Uterus (tissue), 4 donors: ENCODE data around the gene ZNF574. TPM values are rescaled to one million over a fixed set of nuclear protein-coding genes. Genes with fewer than 3 reads are reported as not detected.

Experiments
- DNase-seq, 2 donors: peaks; one replicate each; pipeline ENCODE4 v3.0.0-alpha.2; 2019 to 2020
- H3K27ac ChIP-seq, 2 donors: fragments of 200-600 bp; sonication (generic); 1 replicate in 1 of 2; 2 replicates in 1 of 2; pipeline ENCODE4 v1.5.1; 2016 to 2018
- H3K27me3 ChIP-seq, 2 donors: fragments of 200-600 bp; sonication (generic); one replicate each; pipeline ENCODE4 v1.5.1; 2018 to 2019; ENCODE audit warnings: control low read depth in 1 of 2
- H3K36me3 ChIP-seq, 2 donors: fragments of 200-600 bp; sonication (generic); one replicate each; pipeline ENCODE4 v1.5.1; 2019; ENCODE audit warnings: control low read depth in 1 of 2
- H3K4me1 ChIP-seq, 2 donors: fragments of 200-600 bp; sonication (generic); one replicate each; pipeline ENCODE4 v1.5.1; 2018 to 2019; ENCODE audit warnings: control low read depth in 1 of 2
- H3K4me3 ChIP-seq, 2 donors: fragments of 200-600 bp; sonication (generic); 1 replicate in 1 of 2; 2 replicates in 1 of 2; pipeline ENCODE4 v1.5.1; 2018 to 2019; ENCODE audit warnings: mild to moderate bottlenecking in 1 of 2
- H3K9me3 ChIP-seq, 2 donors: fragments of 200-600 bp; sonication (generic); one replicate each; pipeline ENCODE4 v1.5.1; 2019; ENCODE audit warnings: control low read depth in 1 of 2
- POLR2A ChIP-seq, 2 donors: fragments of 450-650 bp; IDR thresholded peaks; one replicate each; pipeline ENCODE4 v1.6.1; 2016; ENCODE audit warnings: antibody characterized with exemption in 2 of 2, mild to moderate bottlenecking in 1 of 2, moderate library complexity in 1 of 2
- intact Hi-C: fragments of 100-400 bp; cut with DNase I; formaldehyde crosslinking; loops from one replicate; pipeline ENCODE4 v1.15.1; 2023; ENCODE audit warnings: low total_unique reads
- total RNA-seq, 4 donors: library from RNA; depleted of rRNA in 3 of 4; stranded (reverse); fragments of >200 nt in 3 of 4; gene quantifications; one replicate each; pipeline versions ENCODE4 v1.1.0 to v1.2.4, GENCODE V29; 2014 to 2023
- TF ChIP-seq, protein P1 (sequence below), 4 experiments: fragments of 200-600 bp in 2 of 4; fragments of 450-650 bp in 2 of 4; sonication (generic) in 2 of 4; IDR thresholded peaks; one replicate each; pipeline ENCODE4 v1.5.1; 2016 to 2019; ENCODE audit warnings: antibody characterized with exemption in 4 of 4, mild to moderate bottlenecking in 2 of 4, moderate library complexity in 1 of 4
- donor health status: DM: yes; HTN: yes; CAD: no.

The ZNF574 gene
- total RNA-seq, 4 donors from 2014 or later = 5.6 to 19.9 (median 14.1) TPM

DNA sequence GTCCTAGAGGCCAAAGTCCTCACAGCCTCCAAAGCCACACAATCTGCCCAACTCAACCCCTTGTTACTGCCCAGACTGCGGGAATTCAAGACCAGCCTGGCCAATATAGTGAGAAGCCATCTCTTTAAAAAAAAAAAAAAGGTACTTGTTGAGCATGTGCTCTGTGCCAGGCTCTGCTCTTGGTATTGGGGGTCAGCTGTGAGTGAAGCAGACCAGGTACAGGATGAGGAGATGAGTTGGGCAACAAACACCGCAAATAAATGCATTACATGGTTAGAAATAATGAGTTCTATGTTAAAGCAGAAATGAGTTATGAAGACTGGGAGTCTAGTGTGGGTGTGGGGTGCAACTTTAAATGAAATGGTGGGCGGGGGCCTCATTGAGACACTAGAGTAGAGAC is 15.8 kb upstream of the ZNF574 start:
- TF ChIP-seq, protein P1, sequence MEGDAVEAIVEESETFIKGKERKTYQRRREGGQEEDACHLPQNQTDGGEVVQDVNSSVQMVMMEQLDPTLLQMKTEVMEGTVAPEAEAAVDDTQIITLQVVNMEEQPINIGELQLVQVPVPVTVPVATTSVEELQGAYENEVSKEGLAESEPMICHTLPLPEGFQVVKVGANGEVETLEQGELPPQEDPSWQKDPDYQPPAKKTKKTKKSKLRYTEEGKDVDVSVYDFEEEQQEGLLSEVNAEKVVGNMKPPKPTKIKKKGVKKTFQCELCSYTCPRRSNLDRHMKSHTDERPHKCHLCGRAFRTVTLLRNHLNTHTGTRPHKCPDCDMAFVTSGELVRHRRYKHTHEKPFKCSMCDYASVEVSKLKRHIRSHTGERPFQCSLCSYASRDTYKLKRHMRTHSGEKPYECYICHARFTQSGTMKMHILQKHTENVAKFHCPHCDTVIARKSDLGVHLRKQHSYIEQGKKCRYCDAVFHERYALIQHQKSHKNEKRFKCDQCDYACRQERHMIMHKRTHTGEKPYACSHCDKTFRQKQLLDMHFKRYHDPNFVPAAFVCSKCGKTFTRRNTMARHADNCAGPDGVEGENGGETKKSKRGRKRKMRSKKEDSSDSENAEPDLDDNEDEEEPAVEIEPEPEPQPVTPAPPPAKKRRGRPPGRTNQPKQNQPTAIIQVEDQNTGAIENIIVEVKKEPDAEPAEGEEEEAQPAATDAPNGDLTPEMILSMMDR (IDR thresholded peaks at IDR 0.05) = no peak
- TF ChIP-seq POLR2A (IDR thresholded peaks at IDR 0.05) = no peak
- no peaks in the 10 kb centered on the region for H3K36me3 ChIP-seq
- H3K9me3 ChIP-seq = no peaks in the 10 kb centered on the region
- no peak for DNase-seq
- H3K4me3 ChIP-seq = no peak overlapping the region
- no peak overlapping the region for H3K27ac ChIP-seq
- H3K4me1 ChIP-seq = no peaks in the 10 kb centered on the region
- intact Hi-C loops = no loop called here
- no peaks in the 10 kb centered on the region for H3K27me3 ChIP-seq

DNA sequence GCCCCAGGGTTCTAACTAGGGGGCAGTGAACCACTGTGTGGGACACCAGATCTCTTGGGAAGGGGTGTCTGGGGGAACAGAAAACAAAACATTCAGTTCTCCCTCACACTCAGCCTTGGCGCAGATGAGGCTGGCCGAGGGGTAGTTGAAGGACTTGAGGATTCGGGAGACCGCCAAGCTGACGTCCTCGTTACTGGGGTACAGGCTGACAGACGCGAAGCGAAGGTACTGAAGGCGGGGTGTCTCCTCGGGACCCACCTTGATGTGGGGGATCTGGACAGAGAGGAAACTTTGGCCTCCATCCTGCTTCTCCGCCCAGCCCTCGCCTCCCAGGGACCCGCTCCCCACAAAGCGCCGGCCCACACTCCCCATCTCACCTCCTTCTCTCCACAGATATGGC is 13.6 kb upstream of the ZNF574 start:
- Histone ChIP-seq H3K4me3 (no peak overlapping the region), H3K9me3 (no peaks in the 10 kb centered on the region), H3K4me1 (no peaks in the 10 kb centered on the region), H3K36me3 (no peaks in the 10 kb centered on the region), H3K27ac (no peak overlapping the region), H3K27me3 (no peaks in the 10 kb centered on the region)
- intact Hi-C loops = no loop called here
- DNase-seq = no peak
- TF ChIP-seq, protein P1 (IDR thresholded peaks at IDR 0.05) = no peak
- no peak for TF ChIP-seq POLR2A (IDR thresholded peaks at IDR 0.05)

DNA sequence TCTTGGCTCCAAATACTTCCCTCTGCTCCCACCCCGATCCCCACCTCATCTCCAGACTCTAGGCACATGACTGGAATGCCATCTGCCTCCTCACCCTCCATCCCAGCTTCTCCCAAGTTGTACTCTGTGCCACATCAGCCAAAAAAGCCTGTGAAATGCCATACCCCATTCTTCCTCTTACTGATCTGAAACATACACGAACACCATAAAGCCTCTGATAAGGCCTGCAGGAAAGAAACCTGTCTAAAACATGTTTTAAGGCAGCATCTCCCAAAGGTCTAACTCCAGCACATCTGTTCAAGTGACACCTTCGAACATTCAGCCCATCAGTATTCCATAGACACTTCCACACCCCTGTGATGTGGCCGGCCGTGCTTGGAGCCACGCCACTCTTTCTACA is 11.5 kb upstream of the ZNF574 start:
- no peak overlapping the region for H3K27ac ChIP-seq
- H3K27me3 ChIP-seq = no peaks in the 10 kb centered on the region
- no peaks in the 10 kb centered on the region for H3K4me1 ChIP-seq
- no peak overlapping the region for H3K4me3 ChIP-seq
- H3K36me3 ChIP-seq = no peaks in the 10 kb centered on the region
- intact Hi-C loops = no loop called here
- no peak for TF ChIP-seq POLR2A (IDR thresholded peaks at IDR 0.05)
- TF ChIP-seq, protein P1 (IDR thresholded peaks at IDR 0.05) = no peak
- no peaks in the 10 kb centered on the region for H3K9me3 ChIP-seq
- DNase-seq = no peak

DNA sequence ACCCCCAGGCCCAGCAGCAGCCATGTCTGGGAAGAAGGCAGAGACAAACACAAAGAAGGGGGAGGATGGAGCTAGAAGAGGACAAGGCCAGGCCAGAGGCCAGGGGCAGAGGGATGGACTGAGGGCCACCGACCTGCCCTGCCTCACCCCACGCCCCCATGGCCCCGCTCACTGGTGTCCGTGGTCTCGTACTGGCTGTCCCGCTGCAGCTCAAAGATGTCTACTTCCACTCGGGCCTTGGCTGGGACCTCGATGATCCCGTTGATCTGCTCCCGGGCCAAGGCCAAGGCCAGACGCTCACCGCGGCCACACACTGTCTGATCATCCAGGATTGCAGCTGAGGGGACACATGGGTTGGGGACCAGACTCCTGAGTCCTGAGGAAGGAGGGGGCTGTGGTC is 10.9 kb upstream of the ZNF574 start:
- Histone ChIP-seq H3K4me3 (no peak overlapping the region), H3K9me3 (no peaks in the 10 kb centered on the region), H3K36me3 (no peaks in the 10 kb centered on the region), H3K27ac (no peak overlapping the region), H3K27me3 (no peaks in the 10 kb centered on the region), H3K4me1 (no peaks in the 10 kb centered on the region)
- no peak for TF ChIP-seq POLR2A (IDR thresholded peaks at IDR 0.05)
- TF ChIP-seq, protein P1 (IDR thresholded peaks at IDR 0.05) = no peak
- intact Hi-C loops = no loop called here
- DNase-seq = no peak

DNA sequence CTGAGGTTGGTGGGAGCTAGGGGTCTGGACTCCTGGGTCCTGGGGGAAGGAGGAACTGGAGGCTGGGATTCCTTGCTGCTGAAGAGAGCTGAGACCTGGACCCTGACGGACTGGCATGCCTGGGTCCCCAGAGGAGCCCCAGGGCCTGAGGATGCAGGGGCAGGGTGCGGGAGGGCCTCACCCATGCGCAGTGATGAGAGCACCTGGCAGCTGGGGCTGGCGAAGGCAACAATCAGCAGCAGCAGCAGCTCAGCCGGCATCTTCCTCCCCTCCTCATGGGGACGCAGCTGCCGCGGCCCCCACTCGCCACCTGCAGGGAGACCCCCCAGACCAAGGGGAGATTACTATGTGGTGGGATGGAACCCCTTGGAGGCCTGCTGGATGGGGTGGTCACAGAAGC is 10.5 kb upstream of the ZNF574 start:
- DNase-seq = no peak
- H3K4me1 ChIP-seq = no peaks in the 10 kb centered on the region
- no peak for TF ChIP-seq POLR2A (IDR thresholded peaks at IDR 0.05)
- no peak overlapping the region for H3K4me3 ChIP-seq
- H3K27ac ChIP-seq = no peak overlapping the region
- no peaks in the 10 kb centered on the region for H3K27me3 ChIP-seq
- H3K9me3 ChIP-seq = no peaks in the 10 kb centered on the region
- intact Hi-C loops = no loop called here
- H3K36me3 ChIP-seq = no peaks in the 10 kb centered on the region

DNA sequence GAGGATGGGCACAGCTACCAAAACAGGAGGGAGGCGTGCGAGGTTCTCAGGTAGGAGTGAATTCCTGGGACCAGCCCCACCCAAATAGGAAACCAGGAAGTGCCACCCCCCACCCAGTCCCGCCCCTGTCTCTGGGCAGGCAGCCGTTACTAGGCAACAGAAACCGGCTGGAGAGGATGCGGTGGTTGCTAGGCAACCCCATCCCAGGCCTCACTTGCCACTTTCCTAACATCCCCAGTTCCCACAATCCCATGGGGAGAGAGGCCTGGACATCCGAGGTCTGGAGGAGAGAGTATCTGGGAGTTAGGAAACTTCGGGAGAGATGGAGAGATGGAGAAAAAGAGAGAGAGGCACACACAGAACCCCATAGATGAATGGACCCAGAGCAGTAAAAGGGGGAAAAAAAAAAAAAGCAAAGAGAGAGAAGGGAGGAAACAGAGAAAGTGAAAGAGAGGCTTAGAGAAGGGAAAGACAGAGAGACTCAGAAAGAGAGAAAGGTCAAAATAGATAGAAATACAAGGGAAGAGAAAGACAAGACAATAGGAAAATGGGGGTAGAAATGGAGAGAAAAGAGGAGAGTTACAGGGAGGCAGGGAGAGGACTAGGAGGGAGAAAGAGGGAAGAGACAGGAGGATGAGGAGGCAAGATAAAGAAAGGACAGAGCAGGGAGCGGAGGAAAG is 9.8 kb upstream of the ZNF574 start:
- H3K36me3 ChIP-seq = no peaks in the 10 kb centered on the region
- intact Hi-C loops = no loop called here
- TF ChIP-seq, protein P1 (IDR thresholded peaks at IDR 0.05) = no peak
- no peak for TF ChIP-seq POLR2A (IDR thresholded peaks at IDR 0.05)

More for the DNA sequence above, 9.8 kb upstream of the ZNF574 start:
- H3K27ac ChIP-seq = no peak overlapping the region
- no peak overlapping the region for H3K4me3 ChIP-seq
- no peaks in the 10 kb centered on the region for H3K27me3 ChIP-seq
- H3K4me1 ChIP-seq = no peaks in the 10 kb centered on the region
- H3K9me3 ChIP-seq = no peaks in the 10 kb centered on the region
- no peak for DNase-seq
